ENCODE measurements around the gene ZNF564.

The ZNF564 gene

DNA sequence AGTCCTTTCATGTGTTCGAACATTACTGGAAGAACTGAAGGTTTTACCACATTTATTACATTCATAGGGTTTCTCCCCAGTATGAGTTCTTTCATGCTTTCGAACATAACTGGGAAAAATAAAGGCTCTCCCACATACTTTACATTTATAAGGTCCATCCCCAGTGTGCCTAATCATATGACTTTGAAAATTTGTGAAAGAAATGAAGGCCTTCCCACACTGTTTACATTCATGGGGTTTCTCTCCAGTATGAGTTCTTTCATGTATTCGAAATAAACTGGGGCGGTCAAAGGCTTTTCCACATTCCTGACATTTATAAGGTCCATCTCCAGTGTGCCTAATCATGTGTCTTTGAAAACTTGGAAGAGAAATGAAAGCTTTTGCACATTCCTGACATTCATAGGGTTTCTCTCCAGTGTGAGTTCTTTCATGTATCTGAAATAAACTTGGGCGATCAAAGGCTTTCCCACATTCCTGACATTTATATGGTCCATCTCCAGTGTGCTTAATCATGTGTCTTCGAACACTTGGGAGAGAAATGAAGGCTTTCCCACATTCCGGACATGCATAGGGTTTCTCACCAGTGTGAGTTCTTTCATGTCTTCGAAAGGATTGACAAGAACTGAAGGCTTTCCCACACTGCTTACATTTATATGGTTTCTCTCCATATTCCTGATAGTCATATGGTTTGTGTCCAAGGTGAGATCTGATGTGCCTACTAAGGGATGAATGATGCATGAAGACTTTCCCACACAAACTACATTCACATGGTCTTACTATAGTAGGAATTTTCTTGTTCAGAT is 24.0 kb downstream of the ZNF564 start:
- no peak overlapping the region for H3K4me3 ChIP-seq (replicated peaks; ENCODE audit: low read depth, low read length)
- peaks cover 11% of the 10 kb centered on the region for H3K36me3 ChIP-seq (ENCODE audit: control insufficient read depth, insufficient read depth, low read length)
- no peaks in the 10 kb centered on the region for H3K27me3 ChIP-seq (replicated peaks; ENCODE audit: control insufficient read depth, insufficient read depth, low read length)
- DNase-seq (ENCODE audit: extremely low read depth, insufficient read length) = no peak
- no peak for TF ChIP-seq CTCF (IDR thresholded peaks at IDR 0.05; ENCODE audit: insufficient read depth, low read length, poor library complexity, severe bottlenecking)

- peaks cover 11% of the 10 kb centered on the region for H3K36me3 ChIP-seq (ENCODE audit: control insufficient read depth, insufficient read depth, low read length)
- no peak overlapping the region for H3K4me3 ChIP-seq (replicated peaks; ENCODE audit: low read depth, low read length)
- no peak for DNase-seq (ENCODE audit: extremely low read depth, insufficient read length)
- no peak for TF ChIP-seq CTCF (IDR thresholded peaks at IDR 0.05; ENCODE audit: insufficient read depth, low read length, poor library complexity, severe bottlenecking)
- H3K27me3 ChIP-seq (replicated peaks; ENCODE audit: control insufficient read depth, insufficient read depth, low read length) = no peaks in the 10 kb centered on the region
Observed at GRCh38 chr19:12526542-12526941, 24.7 kb downstream of the ZNF564 start.

DNA sequence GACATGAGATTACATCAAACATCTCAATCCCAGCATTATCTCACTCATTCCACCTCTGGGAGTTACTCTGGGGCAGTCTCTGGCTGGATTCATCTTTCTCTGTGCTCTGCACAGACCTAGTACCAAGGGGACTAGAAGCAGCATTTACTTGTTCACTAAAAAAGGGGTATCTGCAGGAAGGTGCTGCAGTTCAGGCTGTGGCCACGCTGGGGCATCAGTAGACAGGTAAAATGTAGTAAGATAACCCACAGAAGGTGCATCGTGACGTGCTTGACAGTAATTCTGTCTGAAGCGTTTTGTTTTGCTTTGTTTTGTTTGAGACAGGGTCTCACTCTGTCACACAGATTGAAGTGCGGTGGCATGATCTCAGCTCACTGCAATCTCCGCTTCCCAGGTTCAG is 29.3 kb downstream of the ZNF564 start:
- H3K27me3 ChIP-seq (replicated peaks; ENCODE audit: control insufficient read depth, insufficient read depth, low read length) = no peaks in the 10 kb centered on the region
- no peak for TF ChIP-seq CTCF (IDR thresholded peaks at IDR 0.05; ENCODE audit: insufficient read depth, low read length, poor library complexity, severe bottlenecking)
- peaks cover 1% of the 10 kb centered on the region; the same call in 1 of the 2 replicates for H3K36me3 ChIP-seq (ENCODE audit: control insufficient read depth, insufficient read depth, low read length)
- no peak for DNase-seq (ENCODE audit: extremely low read depth, insufficient read length)
- no peak overlapping the region for H3K4me3 ChIP-seq (replicated peaks; ENCODE audit: low read depth, low read length)

- no peak overlapping the region for H3K4me3 ChIP-seq (replicated peaks; ENCODE audit: low read depth, low read length)
- TF ChIP-seq CTCF (IDR thresholded peaks at IDR 0.05; ENCODE audit: insufficient read depth, low read length, poor library complexity, severe bottlenecking) = no peak
- no peak for DNase-seq (ENCODE audit: extremely low read depth, insufficient read length)
- no peaks in the 10 kb centered on the region for H3K36me3 ChIP-seq (ENCODE audit: control insufficient read depth, insufficient read depth, low read length)
- no peaks in the 10 kb centered on the region for H3K27me3 ChIP-seq (replicated peaks; ENCODE audit: control insufficient read depth, insufficient read depth, low read length)
Observed at GRCh38 chr19:12513531-12514061, 37.7 kb downstream of the ZNF564 start.

DNA sequence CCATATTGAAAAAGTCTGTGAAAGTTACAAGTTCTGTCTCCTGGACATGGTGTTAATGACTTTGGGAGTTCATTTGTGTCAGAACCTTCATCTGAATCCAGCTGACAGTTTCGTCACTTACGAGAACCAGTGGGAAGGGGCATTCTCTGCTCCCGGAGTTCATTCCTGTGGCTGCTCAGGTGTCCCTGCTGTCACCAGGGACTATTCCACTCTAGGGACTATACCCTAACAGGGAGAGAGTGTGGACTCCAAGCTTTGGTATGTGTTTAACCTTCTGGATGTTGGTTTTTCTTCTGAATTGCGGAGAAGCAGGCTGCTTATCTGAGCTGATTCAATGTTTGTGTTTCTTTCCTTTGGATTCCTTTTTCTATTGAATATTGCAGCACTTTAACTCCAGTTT is 54.2 kb downstream of the ZNF564 start:
- no peak for DNase-seq (ENCODE audit: extremely low read depth, insufficient read length)
- TF ChIP-seq CTCF (IDR thresholded peaks at IDR 0.05; ENCODE audit: insufficient read depth, low read length, poor library complexity, severe bottlenecking) = no peak
- Histone ChIP-seq H3K27me3 (replicated peaks; ENCODE audit: control insufficient read depth, insufficient read depth, low read length) (no peaks in the 10 kb centered on the region), H3K4me3 (replicated peaks; ENCODE audit: low read depth, low read length) (no peak overlapping the region), H3K36me3 (ENCODE audit: control insufficient read depth, insufficient read depth, low read length) (no peaks in the 10 kb centered on the region)
